LHCN-M2 (cell line): Measurements from ENCODE around the gene PPP2R1A. TPM values are rescaled to one million over a fixed set of nuclear protein-coding genes. Genes with fewer than 3 reads are reported as not detected.

Source experiments
- DNase-seq: peaks from one replicate; pipeline ENCODE4 v3.0.0-alpha.2; 2012; ENCODE audit warnings: low read depth
- polyA plus RNA-seq: library from polyadenylated mRNA; unstranded; fragments of >200 nt; gene quantifications from one replicate; pipeline ENCODE4 v1.2.1, GENCODE V29; 2012; ENCODE audit warnings: missing spikeins
- total RNA-seq: library from RNA; depleted of rRNA; stranded (reverse); fragments of >200 nt; gene quantifications from 2 replicates; pipeline ENCODE4 v1.2.3, GENCODE V29; 2014; rRNA removed

Gene PPP2R1A
- total RNA-seq = 284 and 301 TPM in 2 replicates
- 438 TPM for polyA plus RNA-seq

DNA sequence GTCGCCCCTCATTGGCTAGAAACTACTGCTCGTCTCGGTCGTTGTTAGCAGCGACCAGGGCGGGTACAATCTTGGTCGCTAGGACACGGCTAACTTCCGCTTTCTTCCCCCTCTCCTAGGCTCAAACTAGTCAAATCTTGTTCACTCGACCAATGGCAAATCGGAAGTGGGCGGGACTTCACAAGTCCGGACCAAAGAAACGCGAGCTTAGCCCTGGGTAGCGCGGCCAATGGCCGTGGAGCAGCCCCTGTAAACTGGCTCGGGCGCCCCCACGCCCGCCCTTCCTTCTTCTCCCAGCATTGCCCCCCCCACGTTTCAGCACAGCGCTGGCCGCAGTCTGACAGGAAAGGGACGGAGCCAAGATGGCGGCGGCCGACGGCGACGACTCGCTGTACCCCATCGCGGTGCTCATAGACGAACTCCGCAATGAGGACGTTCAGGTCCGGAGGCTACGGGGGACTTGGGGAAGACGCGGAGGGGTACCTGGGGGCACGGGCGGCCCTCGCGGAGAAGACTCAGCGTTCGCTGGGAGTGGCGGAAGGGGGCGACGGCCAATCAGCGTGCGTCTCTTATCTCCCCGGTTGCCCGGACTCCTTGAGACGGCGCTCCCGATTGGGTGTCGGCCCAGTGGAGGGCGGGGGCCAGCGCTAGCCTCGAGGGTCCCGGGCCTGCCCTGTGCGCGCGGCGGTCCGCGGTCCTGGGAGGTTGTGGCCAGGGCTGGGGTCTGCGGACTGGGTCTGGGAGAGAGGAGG, at the start of gene PPP2R1A:
PPP2R1A (plus strand) TSS at position 318 of the 752 bp plus-strand sequence; CDS start at position 363, 45 bp downstream.
- DNase-seq = peak; percentile 100

DNA sequence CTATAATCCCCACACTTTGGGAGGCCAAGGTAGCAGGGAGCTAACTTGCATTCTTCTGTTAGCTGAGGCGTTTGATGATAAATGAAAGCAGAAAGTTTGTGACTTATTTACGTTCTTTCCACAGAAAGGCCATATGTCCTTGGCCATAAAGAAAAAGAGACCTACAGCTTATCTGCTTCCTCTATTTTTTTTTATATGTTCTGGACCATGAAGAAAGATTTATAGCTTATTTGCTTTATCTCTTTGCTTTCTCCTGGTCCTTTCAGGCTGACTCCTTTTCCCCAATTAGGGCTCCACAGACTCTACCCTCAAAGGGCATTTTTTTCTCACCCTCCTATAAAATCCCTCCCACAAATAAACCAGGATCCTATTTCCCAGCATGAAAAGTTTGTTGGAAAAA, 48.6 kb upstream of the PPP2R1A start:
- DNase-seq = no peak

DNA sequence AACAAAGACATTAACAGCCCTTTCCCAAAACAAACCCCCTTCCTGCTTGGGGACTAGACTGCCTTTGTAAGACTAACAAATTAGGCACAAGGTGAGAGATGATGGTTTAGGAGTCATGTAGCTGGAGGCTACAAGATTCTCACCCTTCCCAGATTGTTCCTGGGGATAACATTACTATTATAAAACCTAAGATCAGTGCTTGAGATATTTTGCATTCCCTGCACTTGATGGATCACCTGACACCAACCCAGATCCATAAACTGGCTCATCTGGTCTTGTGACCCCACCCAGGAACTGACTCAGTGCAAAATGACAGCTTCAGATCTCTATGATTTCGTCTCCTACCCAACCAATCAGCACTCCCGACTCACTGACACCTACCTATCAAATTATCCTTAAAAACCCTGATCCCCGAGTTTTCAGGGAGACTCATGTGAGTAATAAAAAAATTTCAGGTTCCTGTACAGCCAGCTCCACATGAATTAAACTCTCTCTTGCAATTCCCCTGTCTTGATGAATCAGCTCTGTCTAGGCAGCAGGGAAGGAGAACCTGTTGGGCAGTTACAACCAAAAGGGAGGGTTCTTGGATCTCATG, 47.8 kb upstream of the PPP2R1A start:
- DNase-seq = no peak

DNA sequence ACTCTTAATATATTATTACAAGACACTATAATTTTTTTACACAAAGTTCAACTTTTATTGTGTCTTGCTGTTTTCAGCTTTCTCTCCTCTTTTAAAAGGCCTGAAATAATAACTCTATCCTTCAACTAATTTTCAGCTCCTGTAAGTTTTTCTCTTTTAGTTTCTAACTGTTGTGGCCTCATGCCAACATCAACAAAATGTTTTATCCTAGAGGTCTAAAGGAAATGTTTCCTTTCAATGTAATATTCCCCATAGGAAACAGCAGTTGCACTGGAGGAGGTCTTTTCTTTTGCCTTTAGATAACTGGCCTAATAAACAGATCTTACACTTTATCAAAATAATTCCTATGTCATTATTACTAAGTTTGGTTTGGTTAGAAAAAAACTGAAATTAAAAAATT, 41.6 kb upstream of the PPP2R1A start:
- DNase-seq = no peak

DNA sequence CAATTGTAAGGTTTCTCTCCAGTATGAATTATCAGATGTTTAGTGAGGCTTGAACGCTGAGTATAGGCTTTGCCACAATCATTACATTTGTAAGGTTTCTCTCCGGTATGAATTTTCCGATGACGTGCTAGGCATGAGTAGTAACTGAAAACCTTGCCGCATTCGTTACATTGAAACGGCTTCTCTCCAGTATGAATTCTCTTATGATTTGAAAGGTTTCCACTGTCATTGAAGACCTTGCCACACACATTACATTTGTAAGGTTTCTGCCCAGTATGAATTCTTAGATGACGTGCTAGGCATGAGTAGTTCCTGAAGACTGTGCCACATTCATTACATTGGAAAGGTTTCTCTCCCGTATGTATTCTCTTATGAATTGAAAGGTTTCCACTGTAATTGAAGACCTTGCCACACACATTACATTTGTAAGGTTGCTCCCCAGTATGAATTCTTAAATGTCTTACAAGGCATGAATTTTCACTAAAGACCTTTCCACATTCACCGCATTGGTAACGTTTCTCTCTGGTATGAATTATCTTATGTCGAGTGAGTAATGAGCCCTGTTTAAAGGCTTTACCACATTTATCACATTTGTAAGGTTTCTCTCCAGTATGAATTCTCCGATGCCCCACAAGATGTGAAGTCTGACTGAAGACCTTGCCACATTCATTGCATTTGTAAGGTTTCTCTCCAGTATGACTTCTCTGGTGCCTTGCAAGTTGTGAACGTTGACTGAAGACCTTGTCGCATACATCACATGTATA, 34.1 kb upstream of the PPP2R1A start:
- DNase-seq = no peak

DNA sequence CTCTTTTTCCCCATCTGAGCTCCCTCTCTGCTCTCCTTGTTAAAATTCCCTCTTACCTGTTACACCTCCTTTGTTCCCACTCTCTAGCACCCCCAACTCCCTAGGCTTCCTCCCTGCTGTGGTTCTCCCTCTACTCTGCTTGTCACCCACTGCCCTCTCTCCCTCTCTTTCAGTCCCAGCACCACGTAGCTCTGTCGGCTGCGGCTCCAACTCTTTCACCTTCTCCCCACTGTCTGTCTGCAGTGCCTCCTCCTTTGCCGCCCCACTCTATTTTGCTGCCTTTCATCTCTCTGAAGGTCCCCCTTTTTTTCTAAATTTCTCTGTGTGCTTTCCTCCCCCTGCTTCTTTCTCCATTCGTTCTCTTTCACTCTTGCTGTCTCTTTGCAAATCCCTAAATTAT, 19.5 kb upstream of the PPP2R1A start:
- no peak for DNase-seq

DNA sequence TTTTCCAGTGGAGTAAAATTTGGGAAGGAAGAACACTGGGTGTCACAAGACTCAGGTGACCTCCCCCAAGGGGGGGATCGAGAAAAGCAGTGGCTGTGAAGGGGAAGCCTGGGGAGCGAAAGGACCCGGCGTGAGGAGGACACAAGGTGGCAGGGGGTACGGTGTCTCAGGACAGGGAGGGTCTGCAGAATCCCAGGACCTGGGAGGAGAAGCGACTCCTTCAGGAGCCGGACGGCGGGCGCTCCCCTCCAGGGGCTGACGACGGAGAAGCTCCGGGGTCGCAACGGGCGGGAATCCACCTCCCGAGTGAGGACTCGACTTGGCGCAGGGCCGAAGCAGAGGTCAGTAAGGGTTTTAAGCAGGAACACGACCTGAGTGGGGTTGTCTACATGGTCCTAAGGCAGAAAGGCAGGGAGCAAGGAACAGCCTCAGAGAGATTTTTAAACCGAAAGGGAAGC, 19.0 kb upstream of the PPP2R1A start:
- no peak for DNase-seq

DNA sequence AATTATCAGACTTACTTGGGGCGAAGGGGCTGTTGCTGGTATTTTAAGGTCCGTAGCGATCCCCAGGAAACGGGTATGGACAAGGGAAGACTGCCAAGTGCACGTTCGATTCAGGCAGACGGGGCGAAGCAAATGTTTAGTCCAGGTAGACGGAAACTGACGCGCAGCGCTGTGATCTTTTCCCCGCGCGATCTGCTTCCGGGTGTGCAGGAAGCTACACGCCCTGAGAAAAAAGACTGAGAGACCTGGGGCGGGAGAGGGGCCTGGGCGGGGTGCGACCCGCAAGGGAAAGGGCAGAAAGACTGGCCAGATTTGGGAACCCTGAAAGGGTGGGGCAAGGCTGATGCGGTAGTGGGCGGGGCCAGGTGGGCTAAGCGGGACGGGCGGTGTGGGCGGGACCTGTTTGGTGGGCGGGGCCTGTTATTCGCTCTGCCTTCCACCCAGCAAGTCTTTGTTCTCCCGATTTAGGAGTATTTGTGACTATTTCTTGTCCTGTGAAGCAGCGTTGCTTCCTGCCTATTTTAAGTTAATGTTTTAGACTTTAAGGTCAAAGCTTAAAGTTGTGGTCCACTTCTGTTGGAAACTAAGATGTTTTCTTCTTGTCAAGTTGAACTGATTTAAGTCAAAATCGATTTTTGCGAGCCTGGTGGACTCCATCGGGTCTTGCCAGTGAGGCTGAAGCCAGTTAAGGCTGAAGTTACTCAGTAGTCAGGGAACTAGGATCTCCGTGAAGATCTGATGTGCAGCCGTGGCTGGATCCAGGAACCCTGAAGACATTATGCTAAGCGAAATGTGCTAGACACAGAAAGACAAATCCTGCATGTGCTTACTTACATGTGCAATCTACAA, 18.3 kb upstream of the PPP2R1A start, which contains the start of gene ZNF836:
ZNF836 (minus strand) TSS at position 301 of the 849 bp plus-strand sequence. CDS start 3,549 bp downstream, outside the sequence.
- DNase-seq = peak; percentile 63

DNA sequence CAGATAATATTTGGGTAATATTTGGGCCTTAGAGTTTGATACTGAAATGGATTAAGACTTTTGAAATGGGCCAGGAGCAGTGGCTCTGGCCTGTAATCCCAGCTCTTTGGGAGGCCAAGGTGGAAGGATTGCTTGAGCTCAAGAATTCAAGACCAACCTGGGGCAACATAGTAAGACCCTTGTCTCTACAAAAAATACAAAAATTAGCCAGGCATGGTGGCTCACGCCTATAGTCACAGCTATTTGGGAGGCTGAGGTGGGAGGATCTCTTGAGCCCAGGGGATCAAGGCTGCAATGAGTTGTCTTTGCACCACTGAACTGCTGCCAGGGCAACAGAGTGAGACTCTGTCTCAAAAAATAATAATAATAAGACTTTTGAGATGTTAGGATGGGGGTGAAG, 17.5 kb upstream of the PPP2R1A start:
- DNase-seq = no peak

DNA sequence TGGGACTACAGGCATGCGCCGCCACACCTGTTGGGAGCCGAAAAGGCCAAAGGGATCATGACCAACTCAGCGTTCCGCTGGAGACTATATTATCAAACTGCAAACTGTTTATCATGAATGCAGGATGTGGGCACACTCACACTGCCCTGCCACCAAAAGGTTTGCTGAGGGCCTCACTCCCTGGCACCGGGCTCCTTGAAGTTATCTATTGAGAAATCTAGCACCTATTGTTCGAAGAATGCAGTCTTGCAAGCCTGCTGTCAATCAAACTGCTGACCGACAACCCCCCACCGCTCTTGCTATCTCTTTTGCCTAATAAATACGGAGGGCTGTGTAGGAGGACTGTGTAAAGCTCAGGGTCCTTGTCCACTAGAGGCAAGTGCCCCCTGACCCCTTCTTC, 13.3 kb upstream of the PPP2R1A start:
- no peak for DNase-seq

DNA sequence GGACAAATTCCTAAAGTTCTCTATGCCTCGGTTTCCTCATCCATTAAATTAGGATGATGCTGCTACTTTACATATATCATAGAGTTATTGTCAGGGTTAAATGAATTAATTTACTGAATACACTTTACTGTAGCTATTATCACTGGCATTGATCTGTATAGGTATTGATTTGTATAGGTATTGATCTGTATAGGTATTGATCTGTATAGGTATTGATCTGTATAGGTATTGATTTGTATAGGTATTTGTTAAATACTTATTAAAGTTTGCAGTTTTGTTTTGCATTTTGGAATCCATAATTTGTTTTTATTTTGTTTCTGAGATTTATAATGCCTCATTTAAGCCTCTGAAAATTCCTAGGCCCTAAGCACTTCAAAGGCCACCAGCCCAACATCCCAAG, 2.4 kb upstream of the PPP2R1A start:
- no peak for DNase-seq

DNA sequence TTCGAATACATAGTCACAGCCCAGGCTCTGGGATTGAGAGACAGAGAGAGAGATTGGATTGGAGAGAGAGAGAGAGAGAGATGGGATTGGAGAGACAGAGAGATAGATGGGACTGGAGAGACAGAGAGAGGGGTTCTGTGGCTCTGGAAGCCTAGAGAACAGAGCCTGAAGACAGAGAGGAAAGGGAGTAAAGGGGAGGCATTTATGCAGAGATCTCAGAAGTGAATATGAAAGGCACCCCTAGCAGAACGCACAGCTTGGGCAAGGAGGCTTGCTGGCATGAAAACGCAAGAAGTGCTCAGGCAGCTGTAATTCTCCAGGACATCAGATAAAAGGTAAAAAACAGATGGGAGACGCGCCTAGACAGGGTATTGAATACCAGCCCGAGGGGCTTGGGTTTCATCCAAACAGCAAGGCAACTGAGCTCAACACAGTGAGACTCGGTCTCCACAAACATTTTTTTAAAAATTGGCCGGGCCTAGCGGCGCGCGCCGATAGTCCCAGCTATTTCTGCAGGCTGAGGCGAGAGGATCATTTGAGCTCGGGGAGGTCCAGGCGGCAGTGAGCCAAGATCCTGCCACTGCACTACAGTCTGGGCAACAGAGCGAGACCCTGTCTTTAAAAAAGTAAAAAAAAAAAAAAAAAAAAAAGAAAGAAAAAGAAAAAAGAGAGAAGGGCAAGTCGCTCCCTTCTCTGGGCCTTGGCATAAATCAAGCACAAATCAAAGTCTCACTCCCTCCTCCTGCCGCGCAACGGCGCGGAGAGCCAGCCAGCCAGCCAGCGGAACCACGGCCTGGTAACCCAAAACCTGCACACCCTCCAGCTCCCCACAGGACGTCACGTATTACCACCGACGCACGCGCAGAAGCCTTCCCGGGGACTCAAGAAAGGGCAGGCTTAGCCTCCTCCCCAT, 774 bp upstream of the PPP2R1A start:
- no peak for DNase-seq

DNA sequence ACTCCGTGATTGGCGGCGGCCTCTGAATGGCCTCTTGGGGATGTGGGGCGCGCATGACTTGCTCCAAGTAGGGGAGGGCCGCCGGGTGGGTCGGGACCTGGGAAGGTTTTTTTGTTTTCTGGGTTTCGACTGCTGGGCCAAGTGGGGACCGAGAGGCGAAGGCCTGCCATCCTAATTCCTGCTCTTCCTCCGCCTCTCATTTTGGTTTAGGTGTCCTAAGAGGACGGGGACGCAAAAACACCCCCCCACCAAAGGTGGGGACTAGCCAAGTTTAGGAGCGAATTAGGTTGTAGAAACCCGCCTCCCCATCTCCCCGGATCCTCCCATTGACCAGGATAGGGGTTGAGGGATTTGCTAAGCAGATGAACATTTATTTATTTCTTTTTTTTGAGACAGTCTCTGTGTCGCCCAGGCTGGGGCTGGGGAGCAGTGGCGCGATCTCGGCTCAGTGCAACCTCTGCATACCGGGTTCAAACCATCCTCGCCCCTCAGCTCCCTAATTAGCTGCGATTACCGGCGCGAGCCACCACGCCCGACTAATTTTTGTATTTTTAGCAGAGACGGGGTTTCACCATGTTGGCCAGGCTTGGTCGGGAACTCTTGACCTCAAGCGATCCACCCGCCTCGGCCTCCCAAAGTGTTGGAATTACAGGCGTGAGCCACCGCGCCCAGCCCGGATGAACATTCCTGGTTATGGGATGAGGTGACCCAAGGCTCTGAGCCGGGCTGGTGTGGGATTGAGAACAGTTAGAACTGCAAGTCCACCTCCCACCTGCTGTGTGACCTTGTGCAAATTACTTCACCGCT, 838 bp downstream of the PPP2R1A start:
- peak; percentile 55 for DNase-seq

DNA sequence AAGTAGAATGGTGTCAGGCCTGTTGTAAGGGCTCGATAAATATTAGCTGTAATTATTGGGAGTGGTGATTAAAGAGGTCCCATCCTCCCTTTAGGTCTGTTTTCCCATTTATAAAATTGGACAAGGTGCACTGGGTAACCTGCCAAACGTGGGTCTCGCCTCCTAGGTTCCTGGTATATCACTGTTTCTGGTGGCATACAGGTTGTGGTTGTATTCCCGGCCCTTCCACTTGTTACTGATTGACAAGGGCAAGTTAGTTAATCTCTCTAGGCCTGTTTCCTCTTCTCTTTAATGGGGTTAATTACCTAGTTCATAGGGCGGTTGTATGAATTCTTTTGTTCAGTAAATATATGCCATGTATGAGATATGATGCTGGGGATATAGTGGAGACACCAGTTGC, 1.5 kb downstream of the PPP2R1A start:
- DNase-seq = no peak

DNA sequence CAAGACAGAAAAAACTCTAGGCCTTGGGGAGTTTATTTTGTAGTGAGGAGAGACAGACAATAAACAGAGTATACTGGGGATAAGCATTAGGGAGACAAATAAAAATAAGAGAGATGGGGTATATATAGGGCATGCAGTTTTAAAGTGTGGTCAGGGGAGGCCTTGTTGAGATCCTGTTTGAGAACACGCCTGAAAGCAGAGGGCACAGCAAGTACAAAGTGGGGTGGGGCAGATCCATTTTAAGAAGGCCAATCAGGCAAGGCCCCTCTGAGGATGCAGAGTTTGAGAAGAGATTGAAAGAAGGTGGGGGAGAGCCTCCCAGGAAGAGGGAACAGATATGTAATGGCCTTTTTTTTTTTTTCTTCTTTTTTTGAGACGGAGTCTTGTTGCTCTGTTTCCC, 2.1 kb downstream of the PPP2R1A start:
- peak; percentile 16 for DNase-seq

DNA sequence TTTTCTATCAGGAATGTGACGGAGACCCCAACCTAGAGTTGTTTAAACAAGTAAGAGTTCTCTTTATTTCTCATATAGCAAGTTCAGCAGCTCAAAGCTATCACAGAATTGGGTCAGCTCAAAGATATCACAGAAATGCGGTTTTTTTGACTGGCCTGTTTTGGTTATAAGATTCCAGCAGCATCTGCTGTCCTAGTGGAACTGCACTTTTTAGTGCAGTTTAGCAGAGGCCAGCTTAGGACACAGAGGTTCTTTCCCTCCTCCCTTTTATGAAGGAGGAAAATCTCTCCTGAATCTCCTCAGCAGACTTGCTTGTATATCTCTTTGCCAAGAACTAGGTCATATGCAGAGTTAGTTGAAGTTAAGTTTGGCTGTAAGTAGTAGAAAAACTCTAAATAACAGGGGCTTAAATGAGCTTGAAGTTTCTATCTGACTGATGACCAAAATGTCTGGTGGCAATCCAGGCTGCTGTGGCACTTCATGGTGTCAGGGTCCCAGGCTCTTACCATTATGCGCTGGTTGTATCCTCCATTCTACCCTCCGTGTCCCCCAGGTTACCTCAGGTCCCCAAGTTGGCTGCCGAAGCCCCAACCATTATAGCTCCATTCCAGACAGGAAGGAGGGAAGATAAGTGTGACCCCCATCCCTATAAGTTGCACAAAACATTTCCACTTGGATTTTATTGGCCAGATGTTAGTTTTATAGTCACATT, 6.6 kb downstream of the PPP2R1A start:
- DNase-seq = no peak

DNA sequence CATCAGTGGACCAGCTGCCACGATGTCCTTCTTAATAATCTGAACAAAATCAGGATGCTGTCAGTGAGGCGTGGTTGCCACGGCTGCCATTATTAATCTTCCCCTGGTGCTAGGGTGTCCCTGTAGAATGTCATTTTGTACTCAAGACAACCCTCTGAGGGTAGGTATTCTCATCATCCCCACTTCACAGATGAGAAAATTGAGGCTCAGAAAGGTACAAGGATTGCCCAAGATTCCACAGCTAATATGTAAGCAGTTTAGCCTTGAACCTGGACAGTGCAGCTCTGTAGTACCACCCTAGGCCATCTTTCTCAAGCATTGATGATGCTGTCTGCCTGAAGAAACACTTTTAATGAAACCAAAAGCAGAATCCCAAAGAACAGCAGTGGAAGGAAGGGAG, 8.1 kb downstream of the PPP2R1A start:
- no peak for DNase-seq

DNA sequence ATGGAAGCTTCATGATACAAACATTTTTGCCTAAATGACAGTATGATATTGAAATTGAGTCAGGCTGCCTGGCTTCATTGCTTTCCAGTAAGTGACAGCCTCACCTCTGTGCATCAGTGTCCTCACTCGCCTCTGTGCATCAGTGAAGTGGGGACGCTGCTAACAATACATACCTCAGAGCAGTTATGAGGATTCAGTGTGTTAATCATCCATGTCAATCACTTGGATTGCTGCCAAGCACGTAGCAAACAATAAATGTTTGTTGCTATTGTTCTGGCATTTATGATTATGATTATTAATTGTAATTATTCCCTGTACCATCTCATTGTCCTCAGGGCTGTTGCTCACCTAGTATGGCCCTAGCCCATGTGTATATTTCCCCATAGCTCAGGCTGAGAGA, 8.8 kb downstream of the PPP2R1A start:
- DNase-seq = no peak

DNA sequence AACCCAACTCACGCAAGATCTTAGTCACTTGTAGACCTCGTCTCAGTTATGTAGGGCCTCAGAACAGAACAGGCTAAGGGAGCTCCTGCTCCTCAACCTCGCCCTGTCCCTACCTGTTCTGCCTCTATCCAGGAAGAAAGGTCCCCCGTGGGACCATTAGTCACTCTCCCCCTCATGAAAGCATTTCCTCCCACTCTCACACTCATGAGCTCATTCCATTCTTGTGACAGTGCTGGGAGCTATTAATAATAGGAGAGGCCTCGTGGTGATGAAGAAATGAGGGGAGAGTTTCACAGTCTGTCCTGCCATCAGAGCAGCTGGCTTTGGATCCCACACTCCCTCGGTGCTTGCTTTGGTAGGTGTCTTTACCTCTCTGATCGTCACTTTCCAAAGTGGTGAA, 10.2 kb downstream of the PPP2R1A start:
- DNase-seq = peak; percentile 87
